GM18867 (cell line): ENCODE measurements around the gene EVL.
"Not testable (repeated sequence)": the region's sequence is repeated elsewhere in the genome, so short reads cannot be mapped to it uniquely, and the experiment has no call there.

ENCODE experiments used
- ATAC-seq: cut with Tn5 transposase; IDR thresholded peaks from one replicate; pipeline ENCODE4 v1.9.1; 2021; ENCODE audit warnings: mild to moderate bottlenecking, moderate library complexity; ENCODE audit not compliant: unreplicated experiment

Gene EVL

DNA sequence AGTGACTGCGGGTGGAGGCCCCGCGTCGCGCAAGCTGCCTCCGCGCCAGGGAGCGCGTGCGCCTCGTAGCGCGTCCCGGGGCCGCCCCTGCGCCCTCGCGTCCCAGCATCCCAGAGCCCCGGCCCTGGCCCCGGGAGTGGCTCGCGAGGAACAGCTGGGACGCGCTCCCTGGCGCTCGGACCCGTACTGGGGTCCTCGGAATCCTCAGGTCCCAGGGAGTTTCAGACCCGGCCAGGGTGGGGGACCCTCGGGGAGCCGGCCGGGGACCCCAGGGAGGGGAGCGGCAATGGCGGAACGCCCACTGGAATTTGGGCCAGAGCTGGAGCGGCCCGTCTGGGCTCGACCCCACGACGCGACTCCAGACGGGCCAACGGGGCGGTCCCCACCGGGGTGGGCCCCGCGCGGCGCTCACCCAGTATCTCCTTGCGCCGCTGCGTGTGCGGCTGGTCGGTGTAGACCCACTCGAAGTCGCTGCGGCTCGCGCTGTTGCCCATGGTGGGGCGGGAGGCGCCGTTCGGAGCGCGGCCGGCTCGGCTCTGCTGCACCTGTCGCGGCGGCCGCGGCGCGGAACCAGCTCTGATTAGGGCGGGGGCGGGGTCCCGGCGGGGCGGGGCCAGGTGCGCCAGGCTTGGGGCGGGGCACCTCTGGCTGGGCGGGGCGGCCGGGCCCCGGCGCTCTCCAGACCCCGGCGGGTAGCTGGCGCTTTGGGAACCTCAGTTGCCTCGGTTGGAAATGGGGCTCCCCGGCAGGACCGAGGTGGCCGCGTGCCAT lies 94.1 kb downstream of the EVL start, which contains the start of gene DEGS2:
Gene DEGS2 (minus strand): TSS at position 552 of the 771 bp plus-strand sequence. CDS start 58 bp downstream, at position 494.
- no peak for ATAC-seq

DNA sequence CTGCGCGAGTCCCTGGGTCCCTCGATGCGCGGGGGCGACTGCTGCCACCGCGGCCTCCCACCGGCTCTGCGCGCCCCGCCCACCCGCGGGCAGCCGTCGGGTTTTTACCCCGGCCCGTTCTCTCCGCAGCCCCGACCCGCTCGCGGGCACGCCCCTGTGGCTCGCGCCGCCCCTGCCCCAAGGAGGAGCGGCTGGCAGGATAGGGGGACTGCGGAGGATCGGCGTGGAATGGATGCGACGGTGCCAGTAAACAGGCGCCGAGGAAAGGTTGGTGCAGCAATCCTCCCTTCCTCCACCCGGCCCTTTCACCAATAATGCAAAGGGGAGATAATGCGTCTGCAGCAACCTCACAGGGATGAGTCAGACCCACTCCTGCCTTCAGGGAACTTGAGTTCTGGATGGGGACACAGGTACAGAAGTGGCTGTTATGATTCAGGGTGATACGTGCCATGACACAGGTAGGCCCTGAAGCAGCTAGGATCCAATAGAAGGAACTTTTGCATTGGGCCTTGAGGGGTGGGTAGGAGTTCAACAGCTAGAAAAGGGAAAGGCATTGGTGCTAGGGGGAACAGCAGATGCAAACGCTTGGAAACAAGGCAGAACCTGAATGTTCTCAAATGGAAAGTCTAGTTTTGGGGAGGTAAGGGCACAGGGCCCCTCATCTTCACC lies 94.8 kb downstream of the EVL start:
- ATAC-seq = no peak

DNA sequence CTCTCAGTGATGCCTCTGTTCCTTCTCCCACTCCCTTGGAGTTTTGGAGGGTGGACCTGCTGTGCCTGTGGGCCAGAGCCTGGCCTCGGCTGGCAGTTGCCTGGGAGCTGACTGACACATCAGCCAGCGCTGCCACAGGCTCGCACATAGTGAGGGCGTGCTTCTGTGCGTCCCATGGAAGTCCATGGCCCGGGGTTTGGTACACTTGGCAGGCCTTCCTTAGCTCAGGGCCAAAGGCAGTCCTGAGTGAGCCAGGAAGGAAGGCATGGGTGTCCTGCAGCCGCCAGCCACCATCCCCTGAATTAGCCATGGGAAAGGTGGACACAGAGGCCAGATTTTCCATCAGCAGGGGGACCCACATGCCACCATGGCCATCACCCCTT lies 95.3 kb downstream of the EVL start:
- no peak for ATAC-seq

DNA sequence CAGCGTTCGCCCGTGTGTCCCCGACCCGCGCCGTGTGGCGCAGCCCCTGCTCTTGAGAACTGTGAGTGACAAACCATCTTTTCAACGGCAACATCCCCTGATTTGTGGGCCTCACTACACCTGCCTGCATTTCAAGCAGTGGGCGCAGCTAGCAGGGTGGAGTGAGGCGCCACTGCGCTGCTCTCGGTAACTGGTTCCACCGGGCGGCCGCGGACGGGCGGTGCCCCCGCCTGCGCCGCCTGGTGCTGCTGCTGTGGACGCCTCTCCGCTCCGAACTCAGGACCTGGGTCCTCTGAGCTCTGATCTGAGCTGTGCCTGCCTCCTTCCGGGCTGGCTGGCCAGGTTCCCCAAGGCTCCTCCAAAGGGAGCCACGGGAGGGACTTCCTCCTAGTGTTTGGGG lies 100.2 kb downstream of the EVL start:
- no peak for ATAC-seq

DNA sequence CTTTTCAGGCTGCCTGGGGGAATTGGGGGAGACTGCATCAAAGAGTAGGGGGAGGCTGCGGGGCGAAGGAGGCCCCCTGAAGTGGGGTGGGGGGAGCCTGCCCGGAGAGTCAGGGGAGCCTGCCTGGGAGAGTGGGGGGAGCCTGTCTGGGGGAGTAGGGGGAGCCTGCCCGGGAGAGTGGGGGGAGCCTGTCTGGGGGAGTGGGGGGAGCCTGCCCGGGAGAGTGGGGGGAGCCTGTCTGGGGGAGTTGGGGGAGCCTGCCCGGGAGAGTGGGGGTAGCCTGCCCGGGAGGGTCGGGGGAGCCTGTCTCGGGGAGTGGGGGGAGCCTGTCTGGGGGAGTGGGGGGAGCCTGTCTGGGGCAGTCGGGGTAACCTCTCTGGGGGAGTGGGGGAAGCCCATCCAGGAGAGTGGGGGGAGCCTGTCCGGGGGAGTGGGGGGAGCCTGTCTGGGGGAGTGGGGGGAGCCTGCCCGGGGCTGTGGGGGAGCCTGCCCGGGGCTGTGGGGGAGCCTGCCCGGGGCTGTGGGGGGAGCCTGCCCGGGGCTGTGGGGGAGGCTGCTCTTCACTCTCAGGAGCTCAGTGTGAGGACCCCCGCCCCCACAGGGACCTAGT lies 100.7 kb downstream of the EVL start:
- ATAC-seq = no peak

DNA sequence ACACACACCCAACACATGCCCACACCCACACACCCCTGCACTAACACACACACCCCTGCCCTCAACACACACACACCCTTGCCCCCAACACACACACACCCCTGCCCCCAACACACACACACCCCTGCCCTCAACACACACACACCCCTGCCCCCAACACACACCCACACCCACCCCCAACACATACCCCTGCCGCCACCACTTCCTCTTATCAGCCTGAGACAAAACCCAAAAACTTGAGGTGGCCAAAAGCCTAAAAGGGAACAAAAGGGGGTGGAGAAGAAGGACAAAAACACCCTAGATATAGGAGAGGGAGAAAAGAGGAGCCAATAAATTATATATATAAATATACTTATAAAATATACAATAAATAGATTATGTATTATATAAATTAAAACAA lies 103.3 kb downstream of the EVL start:
- no peak for ATAC-seq

DNA sequence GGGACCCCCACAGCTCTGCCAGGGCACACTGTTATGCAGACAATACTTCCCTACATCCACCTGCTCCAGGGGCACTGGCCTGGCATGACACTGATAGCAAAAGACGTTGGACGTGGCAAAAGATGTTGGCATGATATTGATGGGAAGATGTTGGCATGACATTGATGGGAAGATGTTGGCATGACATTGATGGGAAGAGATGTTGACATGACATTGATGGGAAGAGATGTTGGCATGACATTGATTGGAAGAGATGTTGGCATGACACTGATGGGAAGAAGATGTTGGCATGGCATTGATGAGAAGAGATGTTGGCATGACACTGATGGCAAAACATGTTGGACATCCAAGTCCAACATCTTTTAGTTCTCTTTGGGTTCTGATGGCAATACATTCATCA lies 105.7 kb downstream of the EVL start:
- ATAC-seq = no peak

DNA sequence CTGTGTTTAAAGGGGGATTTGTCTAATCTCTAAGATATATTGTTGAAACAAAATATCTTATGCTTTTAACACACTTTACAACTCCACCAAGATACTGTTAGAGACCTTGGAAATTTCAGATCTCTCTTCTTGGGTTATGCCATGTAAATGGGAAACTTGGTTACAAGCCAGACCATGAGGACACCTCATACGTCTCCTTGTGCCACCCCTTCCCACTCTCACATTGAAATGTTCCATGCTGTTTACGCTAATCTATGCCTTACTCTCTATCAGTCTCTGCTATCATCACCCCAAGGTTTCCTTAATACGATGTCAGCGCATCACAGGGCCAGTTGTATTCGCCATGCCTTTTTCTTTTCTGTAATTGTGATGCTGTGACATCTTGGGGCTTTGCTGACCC lies 107.6 kb downstream of the EVL start:
- ATAC-seq = no peak

DNA sequence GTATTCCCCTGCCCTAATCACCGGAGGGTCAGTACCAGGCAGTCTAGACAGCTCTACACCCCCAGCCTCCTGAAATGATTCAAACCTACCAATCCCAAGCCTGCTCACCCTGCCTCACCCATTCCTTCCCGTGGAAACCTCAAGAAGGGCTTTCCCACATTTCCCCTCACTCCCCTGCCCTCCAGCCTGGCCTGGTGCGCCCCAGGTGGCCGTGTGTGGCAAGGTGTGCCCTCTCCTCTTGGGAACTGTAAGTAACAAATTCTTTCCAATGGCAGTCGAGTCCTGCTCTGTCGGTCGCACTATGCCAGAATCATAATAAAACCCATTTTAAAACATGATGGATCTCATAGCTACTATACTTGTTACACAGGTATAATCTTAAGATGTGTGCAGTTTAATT lies 108.1 kb downstream of the EVL start:
- ATAC-seq = no peak

DNA sequence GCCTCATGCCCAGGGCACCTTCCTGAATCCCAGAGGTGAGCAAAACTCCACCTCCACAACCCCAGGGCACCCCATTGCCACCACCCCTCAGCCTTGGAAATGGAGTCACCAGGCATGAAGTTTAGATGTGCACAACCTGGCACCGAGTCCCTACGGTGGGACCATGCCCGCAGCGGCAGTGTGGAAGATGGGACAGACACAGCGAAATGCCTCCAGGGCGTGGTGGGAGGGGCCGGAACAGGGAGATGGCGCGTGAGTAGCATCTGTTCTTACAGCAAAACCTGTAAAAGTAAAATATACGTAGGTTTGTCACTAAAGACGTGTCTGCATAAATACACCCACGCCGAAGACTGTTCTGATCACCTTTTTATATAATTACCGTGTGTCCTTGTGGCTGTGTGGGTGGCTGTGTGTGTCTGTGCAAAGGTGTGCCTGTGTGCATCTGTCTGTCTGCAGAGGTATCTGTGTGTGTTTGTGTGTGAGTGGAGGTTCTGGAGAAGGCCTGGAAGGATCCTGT lies 111.6 kb downstream of the EVL start:
- ATAC-seq = no peak

DNA sequence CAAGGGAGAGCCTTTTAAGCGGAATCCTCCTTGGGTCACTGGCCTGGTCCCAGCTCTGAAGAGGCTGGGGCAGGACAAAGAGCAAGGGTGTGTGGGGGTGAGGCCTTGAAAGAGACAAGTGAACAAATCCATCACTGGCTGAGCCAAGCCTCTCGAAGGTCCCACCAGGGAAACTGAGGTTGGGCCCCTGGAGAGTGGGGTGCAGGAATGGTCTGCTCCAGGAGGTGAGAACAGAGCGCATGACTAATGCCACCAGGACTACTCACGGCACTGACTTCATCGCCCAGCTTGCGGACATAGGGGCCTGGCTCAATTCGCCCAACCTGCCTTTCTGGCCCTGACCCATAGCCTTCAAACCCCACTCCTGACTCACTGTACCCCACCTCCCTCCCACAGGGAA lies 113.5 kb downstream of the EVL start:
- no peak for ATAC-seq

DNA sequence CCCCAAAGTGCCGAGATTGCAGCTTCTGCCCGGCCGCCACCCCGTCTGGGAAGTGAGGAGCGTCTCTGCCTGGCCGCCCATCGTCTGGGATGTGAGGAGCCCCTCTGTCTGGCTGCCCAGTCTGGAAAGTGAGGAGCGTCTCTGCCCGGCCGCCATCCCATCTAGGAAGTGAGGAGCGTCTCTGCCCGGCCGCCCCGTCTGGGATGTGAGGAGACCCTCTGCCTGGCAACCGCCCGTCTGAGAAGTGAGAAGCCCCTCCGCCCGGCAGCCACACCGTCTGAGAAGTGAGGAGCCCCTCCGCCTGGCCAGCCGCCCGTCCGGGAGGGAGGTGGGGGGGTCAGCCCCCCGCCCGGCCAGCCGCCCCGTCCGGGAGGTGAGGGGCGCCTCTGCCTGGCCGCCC lies 115.4 kb downstream of the EVL start:
- ATAC-seq = not testable (repeated sequence)

DNA sequence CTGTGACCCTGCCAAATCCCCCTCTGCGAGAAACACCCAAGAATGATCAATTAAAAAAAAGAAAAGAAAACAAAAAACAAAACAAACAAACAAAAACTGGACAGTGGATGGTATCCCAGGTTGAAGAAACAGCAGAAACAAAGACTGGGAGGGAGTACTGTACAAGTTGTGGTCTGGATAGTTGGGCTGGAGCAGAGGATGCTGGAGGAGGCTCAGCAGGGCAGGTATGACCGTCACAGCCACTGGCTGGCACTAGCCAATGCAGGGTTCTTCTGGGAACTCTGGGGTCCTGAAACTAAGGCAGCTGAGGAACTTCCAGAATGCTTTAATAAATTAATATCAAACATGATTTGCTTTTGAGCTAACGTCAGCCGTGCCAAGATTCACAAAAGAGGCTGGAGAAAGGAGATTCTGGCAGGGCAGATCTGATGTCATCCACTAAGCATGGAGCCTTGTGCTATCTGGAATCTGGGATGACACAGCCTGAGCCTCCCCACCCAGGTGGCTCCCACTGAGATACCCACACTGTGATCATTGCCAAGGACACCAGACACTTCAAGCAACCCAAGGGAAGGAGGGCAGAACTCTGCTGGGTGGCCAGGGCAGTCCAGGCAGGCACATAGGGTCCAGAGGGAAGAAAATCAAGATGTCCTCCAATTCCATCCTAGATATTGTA lies 116.8 kb downstream of the EVL start:
- ATAC-seq = not testable (repeated sequence)

DNA sequence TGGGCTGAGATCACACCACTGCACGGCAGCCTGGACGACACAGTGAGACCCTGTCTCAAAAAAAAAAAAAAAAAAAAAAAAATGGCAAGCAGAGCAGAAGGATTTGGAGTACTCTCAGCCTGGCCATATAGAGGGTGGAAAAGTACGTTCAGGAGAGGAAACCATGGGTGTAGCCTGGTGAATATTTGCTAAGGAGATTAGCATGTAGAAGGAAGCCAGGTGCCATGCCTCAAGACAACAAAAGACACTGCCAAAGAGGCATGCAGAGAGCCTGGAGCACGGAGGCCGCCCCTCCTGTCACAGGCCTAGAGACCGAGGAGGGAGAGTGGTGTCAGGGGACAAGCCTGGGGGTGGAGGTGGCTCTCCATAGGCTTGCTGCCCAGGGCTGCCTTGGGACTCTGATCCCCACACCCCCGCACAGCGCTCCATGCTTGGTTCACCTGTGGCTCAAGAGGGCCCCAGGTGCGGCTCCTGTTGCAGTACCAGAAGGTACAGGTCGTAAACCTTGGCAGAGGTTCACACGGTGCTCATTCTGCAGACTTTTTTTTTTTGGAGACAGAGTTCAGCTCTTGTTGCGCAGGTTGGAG lies 122.1 kb downstream of the EVL start:
- no peak for ATAC-seq

DNA sequence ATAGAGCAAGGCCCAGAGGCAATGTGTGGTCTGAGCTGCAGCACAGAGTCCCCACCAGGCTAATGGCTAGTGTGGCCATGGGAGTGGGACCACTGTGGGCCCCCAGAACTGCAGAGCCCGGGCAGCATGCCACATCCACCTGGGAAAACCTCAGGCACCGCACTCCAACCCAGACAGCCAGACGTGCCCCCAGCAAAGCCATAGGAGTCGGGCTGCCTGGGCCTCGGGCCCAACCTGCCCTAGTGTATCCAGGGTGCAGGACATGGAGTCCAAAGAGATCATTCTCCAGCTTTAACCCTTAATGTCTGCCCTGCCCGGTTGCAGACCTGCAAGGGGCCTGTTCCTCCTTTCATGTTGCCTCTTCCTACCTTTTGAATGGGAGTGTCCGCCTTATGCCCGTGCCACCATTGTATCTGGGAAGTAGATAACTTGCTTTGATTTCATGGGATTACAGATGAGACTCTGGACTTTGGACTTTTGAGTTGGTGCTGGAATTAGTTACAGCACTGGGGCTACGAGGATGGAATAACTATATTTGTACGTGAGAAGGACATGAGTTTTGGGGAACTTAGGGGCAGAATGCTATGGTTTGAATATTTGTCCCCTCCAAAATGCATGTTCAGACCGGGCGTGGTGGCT lies 123.3 kb downstream of the EVL start:
- no peak for ATAC-seq

DNA sequence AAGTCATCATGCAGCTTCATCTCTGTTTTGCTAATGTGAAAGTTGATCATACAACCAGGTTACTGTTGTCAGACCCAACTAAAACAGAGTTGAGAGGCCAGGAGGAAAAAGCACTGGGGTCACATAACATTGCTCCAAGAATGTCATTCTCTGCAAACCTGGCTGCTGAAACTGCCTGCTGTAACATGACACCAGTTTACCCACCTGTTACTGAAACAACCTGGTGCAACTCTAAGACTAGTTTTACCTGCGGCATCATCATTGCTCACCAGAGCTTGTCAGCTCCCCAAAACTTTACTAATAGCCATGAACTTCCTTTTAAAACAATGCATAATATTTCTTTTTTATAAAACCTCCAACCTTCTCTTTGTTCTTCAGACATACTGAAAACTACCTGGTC lies 124.9 kb downstream of the EVL start:
- ATAC-seq = no peak

DNA sequence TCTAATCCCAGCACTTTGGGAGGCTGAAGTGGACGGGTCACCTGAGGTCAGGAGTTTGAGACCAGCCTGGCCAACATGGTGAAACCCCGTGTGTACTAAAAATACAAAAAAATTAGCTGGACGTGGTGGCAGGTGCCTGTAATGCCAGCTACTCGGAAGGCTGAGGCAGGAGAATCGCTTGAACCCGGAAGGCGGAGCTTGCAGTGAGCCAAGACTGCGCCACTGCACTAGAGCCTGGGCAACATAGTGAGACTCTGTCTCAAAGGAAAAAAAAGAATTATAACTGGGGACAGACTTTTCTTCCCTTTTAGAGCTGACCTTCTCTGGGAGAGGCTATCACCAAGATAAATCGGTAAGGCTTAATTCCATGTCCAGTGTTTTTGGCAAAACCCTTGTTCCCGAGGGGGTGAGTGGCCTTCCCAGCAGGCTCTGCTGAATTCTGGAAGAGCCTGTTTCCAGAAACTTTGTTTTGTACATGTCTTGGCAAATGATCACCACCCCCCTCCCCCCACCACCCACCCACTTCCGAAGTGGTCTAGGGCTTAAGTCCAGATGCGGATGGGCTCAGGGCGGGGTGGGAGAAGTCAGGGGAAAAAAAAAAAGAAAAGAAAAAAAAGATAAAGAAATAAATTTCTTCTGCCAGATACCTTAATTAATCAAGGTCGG lies 126.5 kb downstream of the EVL start:
- no peak for ATAC-seq

DNA sequence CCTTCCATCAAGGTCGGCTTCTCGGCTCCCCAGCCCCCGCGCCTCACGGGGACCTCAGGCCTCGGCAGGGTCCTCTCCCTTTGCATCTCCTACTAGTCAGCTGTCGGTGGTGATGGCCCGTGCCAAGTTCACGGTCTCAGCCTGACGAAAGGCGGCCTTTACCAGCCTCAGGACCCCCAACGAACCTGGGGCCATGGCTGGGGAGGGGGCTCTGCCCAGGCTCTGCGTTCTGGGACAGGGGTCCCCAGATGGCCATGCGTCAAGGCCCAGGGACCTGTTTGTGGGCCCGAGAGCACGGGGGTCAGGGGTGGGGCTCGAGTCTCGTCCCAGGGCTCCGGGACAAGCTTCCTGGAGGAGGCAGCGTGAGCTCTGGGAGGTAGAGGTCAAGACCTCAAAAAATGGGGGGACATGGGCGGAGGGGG lies 127.0 kb downstream of the EVL start:
- no peak for ATAC-seq

DNA sequence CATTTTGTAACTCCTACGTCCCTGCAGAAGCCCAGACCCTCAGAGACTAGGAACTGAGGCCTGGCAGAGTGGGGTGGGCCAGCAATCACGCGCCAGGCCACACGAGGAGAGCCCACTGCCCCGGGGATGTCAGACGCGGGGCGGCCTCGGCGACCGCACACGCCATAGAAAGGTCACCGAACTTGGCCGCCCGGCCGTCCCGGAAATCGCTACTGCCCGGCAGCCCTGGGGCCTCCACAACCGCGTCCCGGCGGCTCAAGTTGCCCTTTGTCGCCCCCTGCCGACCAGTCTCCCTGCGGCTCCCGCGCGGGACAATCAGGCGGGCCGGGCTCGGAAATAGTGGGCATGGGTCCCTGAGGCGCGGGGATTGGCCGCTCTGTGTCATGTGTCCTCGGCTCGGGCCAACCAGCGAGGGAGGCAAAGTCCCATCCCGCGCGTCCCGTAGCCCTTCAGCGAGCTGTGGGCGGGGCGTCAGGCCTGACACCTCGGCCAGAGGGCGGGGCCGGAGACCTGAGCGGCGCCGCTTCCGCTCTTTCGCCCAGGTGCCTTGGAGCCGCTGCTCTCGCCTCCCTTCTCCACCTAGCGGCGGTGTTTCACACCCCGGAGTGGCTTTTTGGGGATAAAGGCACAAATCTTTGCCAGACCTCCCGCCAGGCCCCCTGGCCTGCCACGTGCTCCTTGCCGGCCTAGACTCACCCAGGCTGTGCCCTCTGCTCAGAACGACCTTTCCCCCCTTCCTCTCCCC lies 127.6 kb downstream of the EVL start:
- peak; percentile 98 for ATAC-seq
